ENCODE data around the gene TRIP10.

Gene TRIP10

GRCh38 chr19:6750062-6750461 lies 10.6 kb downstream of the TRIP10 start:
- no peak for DNase-seq
- no peaks in the 10 kb centered on the region for H3K9me2 ChIP-seq (replicated peaks; ENCODE audit: insufficient read depth, low read length)
- H3K27me3 ChIP-seq (replicated peaks; ENCODE audit: insufficient read depth, low read length): no peaks in the 10 kb centered on the region
- H3K79me2 ChIP-seq (ENCODE audit: low read length): no peaks in the 10 kb centered on the region
- H3K4me1 ChIP-seq (ENCODE audit: low read length): no peaks in the 10 kb centered on the region
- TF ChIP-seq EZH2 (optimal IDR thresholded peaks at IDR 0.05; ENCODE audit: low read depth, low read length) (no peak), EZH2phosphoT487 (IDR thresholded peaks at IDR 0.05; ENCODE audit: low read length) (no peak)
- TF ChIP-seq, protein P1, sequence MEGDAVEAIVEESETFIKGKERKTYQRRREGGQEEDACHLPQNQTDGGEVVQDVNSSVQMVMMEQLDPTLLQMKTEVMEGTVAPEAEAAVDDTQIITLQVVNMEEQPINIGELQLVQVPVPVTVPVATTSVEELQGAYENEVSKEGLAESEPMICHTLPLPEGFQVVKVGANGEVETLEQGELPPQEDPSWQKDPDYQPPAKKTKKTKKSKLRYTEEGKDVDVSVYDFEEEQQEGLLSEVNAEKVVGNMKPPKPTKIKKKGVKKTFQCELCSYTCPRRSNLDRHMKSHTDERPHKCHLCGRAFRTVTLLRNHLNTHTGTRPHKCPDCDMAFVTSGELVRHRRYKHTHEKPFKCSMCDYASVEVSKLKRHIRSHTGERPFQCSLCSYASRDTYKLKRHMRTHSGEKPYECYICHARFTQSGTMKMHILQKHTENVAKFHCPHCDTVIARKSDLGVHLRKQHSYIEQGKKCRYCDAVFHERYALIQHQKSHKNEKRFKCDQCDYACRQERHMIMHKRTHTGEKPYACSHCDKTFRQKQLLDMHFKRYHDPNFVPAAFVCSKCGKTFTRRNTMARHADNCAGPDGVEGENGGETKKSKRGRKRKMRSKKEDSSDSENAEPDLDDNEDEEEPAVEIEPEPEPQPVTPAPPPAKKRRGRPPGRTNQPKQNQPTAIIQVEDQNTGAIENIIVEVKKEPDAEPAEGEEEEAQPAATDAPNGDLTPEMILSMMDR (IDR thresholded peaks at IDR 0.05; ENCODE audit: low read length): no peak
- H3K36me3 ChIP-seq (replicated peaks; ENCODE audit: insufficient read depth, low read length): peaks cover 37% of the 10 kb centered on the region
- no peaks in the 10 kb centered on the region for H3K9me3 ChIP-seq (replicated peaks; ENCODE audit: insufficient read depth, low read length)
- no peak overlapping the region for H3K4me2 ChIP-seq (ENCODE audit: low read depth, low read length)
- no peak overlapping the region for H3K9ac ChIP-seq (ENCODE audit: low read length)
- H3K4me3 ChIP-seq (ENCODE audit: low read length): no peak overlapping the region
- no peak overlapping the region for H2AFZ ChIP-seq (ENCODE audit: low read length)
- no peaks in the 10 kb centered on the region for H4K20me1 ChIP-seq (ENCODE audit: insufficient read depth, low read length)
- H3K27ac ChIP-seq (ENCODE audit: low read length): no peak overlapping the region
- H3F3A ChIP-seq (ENCODE audit: insufficient read depth, low read length): peaks cover 13% of the 10 kb centered on the region; the same call in 1 of the 2 replicates

DNA sequence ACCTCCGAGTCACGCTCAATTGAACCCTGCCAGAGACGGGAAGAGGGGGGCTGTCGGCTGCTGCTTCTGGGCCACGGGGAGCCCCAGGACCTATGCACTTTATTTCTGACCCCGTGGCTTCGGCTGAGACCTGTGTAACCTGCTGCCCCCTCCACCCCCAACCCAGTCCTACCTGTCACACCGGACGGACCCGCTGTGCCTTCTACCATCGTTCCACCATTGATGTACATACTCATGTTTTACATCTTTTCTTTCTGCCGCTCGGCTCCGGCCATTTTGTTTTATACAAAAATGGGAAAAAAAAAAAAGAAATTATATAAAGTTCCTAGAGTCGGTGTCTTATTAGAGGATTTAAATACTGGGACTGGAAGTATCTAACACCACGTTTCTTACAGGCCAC lies 11.7 kb downstream of the TRIP10 start:
- TF ChIP-seq EZH2phosphoT487 (IDR thresholded peaks at IDR 0.05; ENCODE audit: low read length): no peak
- TF ChIP-seq, protein P1 (IDR thresholded peaks at IDR 0.05; ENCODE audit: low read length): no peak
- no peak overlapping the region for H3K4me3 ChIP-seq (ENCODE audit: low read length)
- no peaks in the 10 kb centered on the region for H3K4me1 ChIP-seq (ENCODE audit: low read length)
- peaks cover 13% of the 10 kb centered on the region; the same call in 1 of the 2 replicates for H3F3A ChIP-seq (ENCODE audit: insufficient read depth, low read length)
- H3K9me2 ChIP-seq (replicated peaks; ENCODE audit: insufficient read depth, low read length): no peaks in the 10 kb centered on the region
- H3K4me2 ChIP-seq (ENCODE audit: low read depth, low read length): no peak overlapping the region
- H3K9ac ChIP-seq (ENCODE audit: low read length): no peak overlapping the region
- no peaks in the 10 kb centered on the region for H3K79me2 ChIP-seq (ENCODE audit: low read length)
- H4K20me1 ChIP-seq (ENCODE audit: insufficient read depth, low read length): no peaks in the 10 kb centered on the region
- no peaks in the 10 kb centered on the region for H3K27me3 ChIP-seq (replicated peaks; ENCODE audit: insufficient read depth, low read length)
- no peak overlapping the region for H2AFZ ChIP-seq (ENCODE audit: low read length)
- H3K9me3 ChIP-seq (replicated peaks; ENCODE audit: insufficient read depth, low read length): no peaks in the 10 kb centered on the region
- H3K36me3 ChIP-seq (replicated peaks; ENCODE audit: insufficient read depth, low read length): peaks cover 32% of the 10 kb centered on the region
- DNase-seq: no peak
- no peak overlapping the region for H3K27ac ChIP-seq (ENCODE audit: low read length)

- H4K20me1 ChIP-seq (ENCODE audit: insufficient read depth, low read length): no peaks in the 10 kb centered on the region
- no peaks in the 10 kb centered on the region for H3K9me3 ChIP-seq (replicated peaks; ENCODE audit: insufficient read depth, low read length)
- peaks cover 24% of the 10 kb centered on the region for H3K36me3 ChIP-seq (replicated peaks; ENCODE audit: insufficient read depth, low read length)
- no peaks in the 10 kb centered on the region for H3K4me1 ChIP-seq (ENCODE audit: low read length)
- no peaks in the 10 kb centered on the region for H3K79me2 ChIP-seq (ENCODE audit: low read length)
- no peak overlapping the region for H3K4me3 ChIP-seq (ENCODE audit: low read length)
- DNase-seq: no peak
- no peak overlapping the region for H3K27ac ChIP-seq (ENCODE audit: low read length)
- no peak overlapping the region for H2AFZ ChIP-seq (ENCODE audit: low read length)
- peaks cover 10% of the 10 kb centered on the region; the same call in 1 of the 2 replicates for H3F3A ChIP-seq (ENCODE audit: insufficient read depth, low read length)
- H3K4me2 ChIP-seq (ENCODE audit: low read depth, low read length): no peak overlapping the region
- H3K9me2 ChIP-seq (replicated peaks; ENCODE audit: insufficient read depth, low read length): no peaks in the 10 kb centered on the region
- TF ChIP-seq EZH2phosphoT487 (IDR thresholded peaks at IDR 0.05; ENCODE audit: low read length) (no peak), EZH2 (optimal IDR thresholded peaks at IDR 0.05; ENCODE audit: low read depth, low read length) (no peak)
- TF ChIP-seq, protein P1 (IDR thresholded peaks at IDR 0.05; ENCODE audit: low read length): no peak
- no peak overlapping the region for H3K9ac ChIP-seq (ENCODE audit: low read length)
- no peaks in the 10 kb centered on the region for H3K27me3 ChIP-seq (replicated peaks; ENCODE audit: insufficient read depth, low read length)
Measured at GRCh38 chr19:6752256-6753177, 13.0 kb downstream of the TRIP10 start.

Data from MM.1S (cell line).